Neural progenitor cell (in vitro differentiated cells): ENCODE data around the gene STRIT1.

Source experiments
- EZH2phosphoT487 ChIP-seq: fragments of 200-600 bp; sonication (generic); IDR thresholded peaks from 2 replicates; pipeline ENCODE4 v1.6.1; 2017; ENCODE audit warnings: antibody characterized with exemption
- TF ChIP-seq, protein P1 (sequence below): fragments of 200-600 bp; sonication (generic); IDR thresholded peaks from 2 replicates; pipeline ENCODE4 v1.5.1; 2017; ENCODE audit warnings: antibody characterized with exemption, mild to moderate bottlenecking

DNA sequence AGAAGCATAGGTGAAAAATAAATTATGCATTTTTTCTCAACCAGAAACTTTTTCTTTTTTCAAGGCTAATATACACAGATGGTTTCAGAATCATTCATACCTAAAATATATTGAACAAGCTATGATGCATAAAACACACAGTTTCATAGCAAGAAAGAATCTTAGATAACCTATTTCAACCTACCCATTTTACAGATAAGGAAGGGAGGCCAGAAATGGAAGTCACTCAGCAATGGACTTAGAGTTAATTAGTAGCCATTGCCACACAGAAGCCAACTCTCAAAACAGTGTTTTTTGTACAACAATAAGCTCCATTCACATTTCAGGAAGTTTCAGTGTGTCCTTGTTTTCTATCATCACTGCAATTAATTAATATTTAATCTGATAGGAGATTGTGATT lies 27.5 kb upstream of the STRIT1 start:
- TF ChIP-seq, protein P1, sequence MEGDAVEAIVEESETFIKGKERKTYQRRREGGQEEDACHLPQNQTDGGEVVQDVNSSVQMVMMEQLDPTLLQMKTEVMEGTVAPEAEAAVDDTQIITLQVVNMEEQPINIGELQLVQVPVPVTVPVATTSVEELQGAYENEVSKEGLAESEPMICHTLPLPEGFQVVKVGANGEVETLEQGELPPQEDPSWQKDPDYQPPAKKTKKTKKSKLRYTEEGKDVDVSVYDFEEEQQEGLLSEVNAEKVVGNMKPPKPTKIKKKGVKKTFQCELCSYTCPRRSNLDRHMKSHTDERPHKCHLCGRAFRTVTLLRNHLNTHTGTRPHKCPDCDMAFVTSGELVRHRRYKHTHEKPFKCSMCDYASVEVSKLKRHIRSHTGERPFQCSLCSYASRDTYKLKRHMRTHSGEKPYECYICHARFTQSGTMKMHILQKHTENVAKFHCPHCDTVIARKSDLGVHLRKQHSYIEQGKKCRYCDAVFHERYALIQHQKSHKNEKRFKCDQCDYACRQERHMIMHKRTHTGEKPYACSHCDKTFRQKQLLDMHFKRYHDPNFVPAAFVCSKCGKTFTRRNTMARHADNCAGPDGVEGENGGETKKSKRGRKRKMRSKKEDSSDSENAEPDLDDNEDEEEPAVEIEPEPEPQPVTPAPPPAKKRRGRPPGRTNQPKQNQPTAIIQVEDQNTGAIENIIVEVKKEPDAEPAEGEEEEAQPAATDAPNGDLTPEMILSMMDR, result no peak
- no peak for TF ChIP-seq EZH2phosphoT487
